ENCODE results near the gene PNPLA7.

PNPLA7 gene

DNA sequence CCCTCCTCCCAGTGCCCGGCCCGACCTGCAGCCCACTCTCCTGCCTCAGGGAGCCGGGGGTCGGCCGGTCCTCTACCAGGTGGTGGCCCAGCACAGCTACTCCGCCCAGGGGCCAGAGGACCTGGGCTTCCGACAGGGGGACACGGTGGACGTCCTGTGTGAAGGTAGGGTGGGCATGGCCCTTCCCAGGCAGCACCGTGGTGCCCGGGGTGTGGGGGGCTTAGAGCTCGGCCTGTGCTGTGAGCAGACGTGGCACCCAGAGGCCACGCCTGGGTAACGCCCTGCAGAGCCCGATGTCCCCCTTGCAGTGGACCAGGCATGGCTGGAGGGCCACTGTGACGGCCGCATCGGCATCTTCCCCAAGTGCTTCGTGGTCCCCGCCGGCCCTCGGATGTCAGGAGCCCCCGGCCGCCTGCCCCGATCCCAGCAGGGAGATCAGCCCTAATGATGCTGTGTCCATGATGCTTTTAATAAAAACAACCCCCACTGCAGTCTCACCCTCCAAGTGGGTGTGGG is 116.2 kb downstream of the PNPLA7 start:
- DNase-seq (ENCODE audit: low read depth in 2 of 2) = no peak
- TF ChIP-seq, protein P1, sequence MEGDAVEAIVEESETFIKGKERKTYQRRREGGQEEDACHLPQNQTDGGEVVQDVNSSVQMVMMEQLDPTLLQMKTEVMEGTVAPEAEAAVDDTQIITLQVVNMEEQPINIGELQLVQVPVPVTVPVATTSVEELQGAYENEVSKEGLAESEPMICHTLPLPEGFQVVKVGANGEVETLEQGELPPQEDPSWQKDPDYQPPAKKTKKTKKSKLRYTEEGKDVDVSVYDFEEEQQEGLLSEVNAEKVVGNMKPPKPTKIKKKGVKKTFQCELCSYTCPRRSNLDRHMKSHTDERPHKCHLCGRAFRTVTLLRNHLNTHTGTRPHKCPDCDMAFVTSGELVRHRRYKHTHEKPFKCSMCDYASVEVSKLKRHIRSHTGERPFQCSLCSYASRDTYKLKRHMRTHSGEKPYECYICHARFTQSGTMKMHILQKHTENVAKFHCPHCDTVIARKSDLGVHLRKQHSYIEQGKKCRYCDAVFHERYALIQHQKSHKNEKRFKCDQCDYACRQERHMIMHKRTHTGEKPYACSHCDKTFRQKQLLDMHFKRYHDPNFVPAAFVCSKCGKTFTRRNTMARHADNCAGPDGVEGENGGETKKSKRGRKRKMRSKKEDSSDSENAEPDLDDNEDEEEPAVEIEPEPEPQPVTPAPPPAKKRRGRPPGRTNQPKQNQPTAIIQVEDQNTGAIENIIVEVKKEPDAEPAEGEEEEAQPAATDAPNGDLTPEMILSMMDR (IDR thresholded peaks at IDR 0.05; ENCODE audit: low read depth, low read length) = no peak

DNA sequence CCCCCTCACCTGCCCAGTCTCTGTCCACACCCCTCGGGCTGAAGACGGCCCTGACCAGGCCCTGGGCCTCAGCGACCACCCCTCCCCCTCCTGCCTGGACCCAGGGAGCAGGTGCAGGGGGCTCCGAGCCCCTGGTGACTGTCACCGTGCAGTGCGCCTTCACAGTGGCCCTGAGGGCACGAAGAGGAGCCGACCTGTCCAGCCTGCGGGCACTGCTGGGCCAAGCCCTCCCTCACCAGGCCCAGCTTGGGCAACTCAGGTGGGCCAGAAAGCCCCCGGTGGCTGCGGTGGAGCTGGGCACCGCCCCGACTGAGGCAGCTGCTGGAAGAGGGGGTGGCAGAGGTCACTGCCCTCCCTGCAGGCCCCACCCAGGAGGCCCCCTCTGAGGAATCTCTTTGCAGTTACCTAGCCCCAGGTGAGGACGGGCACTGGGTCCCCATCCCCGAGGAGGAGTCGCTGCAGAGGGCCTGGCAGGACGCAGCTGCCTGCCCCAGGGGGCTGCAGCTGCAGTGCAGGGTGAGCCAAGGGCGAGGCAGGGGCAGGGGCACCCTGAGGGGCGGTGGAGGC is 116.8 kb downstream of the PNPLA7 start:
- H3K4me3 ChIP-seq (replicated peaks in 1 of 2; ENCODE audit: low read depth in 2 of 2, low read length in 2 of 2) = no peak overlapping the region
- TF ChIP-seq, protein P1 (IDR thresholded peaks at IDR 0.05; ENCODE audit: low read depth, low read length) = no peak
- DNase-seq (ENCODE audit: low read depth in 2 of 2) = no peak

More for the DNA sequence above, 116.2 kb downstream of the PNPLA7 start:
- no peak overlapping the region for H3K4me3 ChIP-seq (replicated peaks in 1 of 2; ENCODE audit: low read depth in 2 of 2, low read length in 2 of 2)

DNA sequence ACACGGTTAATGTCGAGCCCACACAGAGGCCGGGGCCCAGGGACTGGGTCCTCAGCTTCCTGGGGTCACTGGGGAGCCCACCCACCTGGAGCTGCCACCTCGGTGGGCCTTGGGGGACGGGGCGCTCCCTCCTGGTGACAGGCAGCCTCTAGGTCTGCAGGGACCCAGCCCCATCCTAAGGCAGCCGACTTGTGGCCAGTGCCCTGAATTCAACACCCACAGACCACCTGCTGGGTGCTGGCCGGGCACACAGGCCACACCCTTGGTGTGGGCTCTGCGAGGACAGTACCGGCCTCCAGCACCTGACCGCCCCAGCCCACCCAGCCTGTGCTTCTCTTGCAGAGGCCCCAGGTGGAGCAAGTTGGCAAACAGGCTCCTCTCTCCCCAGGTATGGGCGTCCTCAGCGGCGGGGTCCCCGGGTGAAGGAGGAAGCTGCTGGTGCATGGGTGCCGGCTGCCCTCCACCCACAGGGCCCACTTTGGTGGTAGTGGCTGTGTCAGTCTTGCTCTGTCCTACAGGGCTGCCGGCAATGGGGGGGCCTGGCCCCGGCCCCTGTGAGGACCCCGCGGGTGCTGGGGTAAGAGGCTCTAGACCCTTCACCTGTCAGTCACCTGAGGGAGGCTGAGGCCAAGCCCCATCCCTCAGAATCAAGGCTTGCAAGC is 117.4 kb downstream of the PNPLA7 start:
- TF ChIP-seq, protein P1 (IDR thresholded peaks at IDR 0.05; ENCODE audit: low read depth, low read length) = no peak
- H3K4me3 ChIP-seq (replicated peaks in 1 of 2; ENCODE audit: low read depth in 2 of 2, low read length in 2 of 2) = no peak overlapping the region
- no peak for DNase-seq (ENCODE audit: low read depth in 2 of 2)

DNA sequence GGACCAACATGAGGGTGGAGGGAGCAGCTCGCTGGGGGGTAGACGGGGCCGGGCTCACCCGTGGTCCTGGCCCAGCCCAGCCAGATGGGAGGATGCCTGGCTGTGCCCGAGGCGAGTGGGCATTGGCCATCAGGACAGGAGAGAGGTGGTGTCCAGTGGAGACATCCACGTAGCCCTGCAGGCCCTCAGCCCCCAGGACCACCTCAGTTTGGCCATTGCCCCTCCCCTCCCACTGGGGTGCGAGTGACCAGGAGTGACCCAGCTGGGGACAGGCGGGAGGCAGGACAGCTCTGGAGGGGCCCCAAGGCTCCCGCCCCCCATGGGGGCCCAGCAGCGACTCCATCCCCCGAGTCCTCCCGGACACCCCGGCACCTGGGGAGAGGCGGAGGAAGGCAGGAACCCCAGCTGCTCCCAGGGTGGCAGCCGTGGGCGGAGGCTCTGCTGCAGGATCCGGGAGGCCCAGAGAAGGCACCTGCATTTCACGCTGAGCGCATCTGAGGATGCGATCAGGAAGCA is 118.7 kb downstream of the PNPLA7 start:
- DNase-seq (ENCODE audit: low read depth in 2 of 2) = no peak
- TF ChIP-seq, protein P1 (IDR thresholded peaks at IDR 0.05; ENCODE audit: low read depth, low read length) = no peak
- H3K4me3 ChIP-seq (replicated peaks in 1 of 2; ENCODE audit: low read depth in 2 of 2, low read length in 2 of 2) = no peak overlapping the region

DNA sequence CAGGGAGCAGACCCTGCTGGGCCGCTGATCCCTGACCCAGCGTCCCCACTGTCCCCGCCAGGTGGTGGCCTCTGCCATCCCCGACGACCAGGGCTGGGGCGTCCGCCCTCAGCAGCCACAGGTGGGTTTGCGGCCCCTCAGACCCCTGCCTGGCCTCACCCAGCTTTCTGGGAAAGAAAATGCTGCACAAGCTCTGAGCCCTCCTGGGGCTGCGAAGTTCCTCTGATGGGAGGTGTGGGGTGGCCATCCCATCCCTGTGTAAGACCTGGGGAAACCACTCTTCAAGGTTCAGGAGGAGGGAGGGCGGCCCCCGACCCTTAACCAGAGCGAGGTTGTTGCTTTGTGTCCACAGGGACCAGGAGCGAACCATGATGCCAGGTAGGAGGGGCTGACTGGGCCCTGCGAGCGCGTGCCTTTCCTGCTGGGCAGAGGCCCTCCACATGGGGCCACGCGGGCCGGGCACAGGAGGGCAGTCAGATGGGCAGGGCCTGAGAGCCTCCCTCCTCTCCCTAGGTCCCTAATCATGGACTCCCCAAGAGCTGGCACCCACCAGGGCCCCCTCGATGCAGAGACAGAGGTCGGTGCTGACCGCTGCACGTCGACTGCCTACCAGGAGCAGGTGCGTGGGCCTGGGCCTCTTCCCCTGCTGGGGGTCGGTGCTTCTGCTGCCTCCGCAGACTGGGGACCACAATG is 119.3 kb downstream of the PNPLA7 start:
- no peak for DNase-seq (ENCODE audit: low read depth in 2 of 2)
- H3K4me3 ChIP-seq (replicated peaks in 1 of 2; ENCODE audit: low read depth in 2 of 2, low read length in 2 of 2) = no peak overlapping the region
- TF ChIP-seq, protein P1 (IDR thresholded peaks at IDR 0.05; ENCODE audit: low read depth, low read length) = no peak

DNA sequence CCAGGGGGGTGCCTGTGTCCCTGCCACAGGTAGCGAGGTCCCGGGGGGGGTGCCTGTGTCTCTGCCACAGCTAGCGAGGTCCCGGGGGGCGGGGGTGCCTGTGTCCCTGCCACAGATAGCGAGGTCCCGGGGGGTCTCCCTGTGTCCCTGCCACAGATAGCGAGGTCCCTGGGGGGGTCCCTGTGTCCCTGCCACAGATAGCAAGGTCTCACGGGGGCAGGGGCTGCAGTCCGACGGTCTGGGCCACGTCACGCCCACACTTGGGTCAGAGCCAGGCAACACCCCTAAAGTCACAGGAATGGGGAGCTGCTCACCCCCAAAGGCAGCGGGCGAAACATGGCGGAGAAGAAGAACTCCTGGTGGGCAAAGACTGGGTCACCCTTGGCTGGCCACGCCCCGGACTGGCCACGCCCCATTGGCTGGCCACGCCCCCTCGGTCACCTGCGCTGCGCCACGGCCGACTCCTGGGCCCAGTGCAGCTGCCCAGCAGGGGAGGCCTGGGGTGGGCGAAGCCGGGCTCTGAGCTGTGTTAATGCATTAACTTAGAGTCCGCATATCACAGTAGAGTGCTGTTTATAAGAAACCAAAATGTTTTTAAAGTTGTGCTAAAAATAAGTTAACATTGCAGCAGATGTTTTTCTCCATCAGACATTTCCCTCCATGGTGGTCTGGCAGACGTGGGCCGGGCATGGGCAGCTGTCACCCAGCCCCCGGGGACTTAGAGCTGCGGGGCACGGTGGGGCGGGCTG is 120.1 kb downstream of the PNPLA7 start:
- TF ChIP-seq, protein P1 (IDR thresholded peaks at IDR 0.05; ENCODE audit: low read depth, low read length) = no peak
- H3K4me3 ChIP-seq (replicated peaks in 1 of 2; ENCODE audit: low read depth in 2 of 2, low read length in 2 of 2) = no peak overlapping the region

More for the DNA sequence above, 120.1 kb downstream of the PNPLA7 start:
- no peak for DNase-seq (ENCODE audit: low read depth in 2 of 2)

Measured in cardiac fibroblast (primary cell).